Measurements from ENCODE around the gene ARID3A. TPM values are rescaled to one million over a fixed set of nuclear protein-coding genes. Genes with fewer than 3 reads are reported as not detected.
A peak's percentile ranks its signal among the peaks of the same experiment; 100 is the strongest.

ARID3A gene
- total RNA-seq, 2 donors from 2014 or later, result 42.8 to 46.1 TPM

- Mint-ChIP-seq H3K4me3 (no peak overlapping the region), H3K4me1 (ENCODE audit: low read depth in 2 of 2) (peaks cover 0 to under 1% of the 10 kb centered on the region in 2 donors), H3K9me3 (no peaks in the 10 kb centered on the region), H3K36me3 (no peaks in the 10 kb centered on the region), H3K27ac (no peak overlapping the region), H3K27me3 (no peaks in the 10 kb centered on the region)
- ATAC-seq (peak in 1 of 2 donors; percentile 44), DNase-seq (ENCODE audit: low spot score) (no peak)
These were observed 22.1 kb downstream of the ARID3A start for GRCh38 chr19:947707-948539.

GRCh38 chr19:948842-949496 lies 23.1 kb downstream of the ARID3A start:
- H3K4me3 Mint-ChIP-seq, result no peak overlapping the region
- H3K4me1 Mint-ChIP-seq (ENCODE audit: low read depth in 2 of 2), result peaks cover 0 to 6% of the 10 kb centered on the region in 2 donors

GRCh38 chr19:950352-951066 lies 24.7 kb downstream of the ARID3A start:
- DNase-seq (ENCODE audit: low spot score) (no peak), ATAC-seq (no peak)
- no peak overlapping the region for H3K4me3 Mint-ChIP-seq
- H3K27me3 Mint-ChIP-seq, result no peaks in the 10 kb centered on the region
- no peak overlapping the region for H3K27ac Mint-ChIP-seq
- H3K9me3 Mint-ChIP-seq, result no peaks in the 10 kb centered on the region
- H3K36me3 Mint-ChIP-seq, result no peaks in the 10 kb centered on the region
- peaks cover 0 to 6% of the 10 kb centered on the region in 2 donors for H3K4me1 Mint-ChIP-seq (ENCODE audit: low read depth in 2 of 2)

More at GRCh38 chr19:948842-949496, 23.1 kb downstream of the ARID3A start:
- no peak overlapping the region for H3K27ac Mint-ChIP-seq
- no peaks in the 10 kb centered on the region for H3K27me3 Mint-ChIP-seq
- H3K36me3 Mint-ChIP-seq, result no peaks in the 10 kb centered on the region
- no peak for ATAC-seq
- DNase-seq (ENCODE audit: low spot score), result no peak
- H3K9me3 Mint-ChIP-seq, result no peaks in the 10 kb centered on the region

GRCh38 chr19:952049-952679 lies 26.3 kb downstream of the ARID3A start:
- Mint-ChIP-seq H3K27ac (no peak overlapping the region), H3K4me3 (no peak overlapping the region), H3K27me3 (no peaks in the 10 kb centered on the region), H3K9me3 (no peaks in the 10 kb centered on the region), H3K36me3 (no peaks in the 10 kb centered on the region), H3K4me1 (ENCODE audit: low read depth in 2 of 2) (peaks cover 0 to 6% of the 10 kb centered on the region in 2 donors)
- ATAC-seq (no peak), DNase-seq (ENCODE audit: low spot score) (no peak)

GRCh38 chr19:952680-953444 lies 27.0 kb downstream of the ARID3A start:
- no peak overlapping the region for H3K27ac Mint-ChIP-seq

GRCh38 chr19:953445-954271 lies 27.8 kb downstream of the ARID3A start:
- H3K4me3 Mint-ChIP-seq, result no peak overlapping the region
- no peaks in the 10 kb centered on the region for H3K9me3 Mint-ChIP-seq
- H3K36me3 Mint-ChIP-seq, result no peaks in the 10 kb centered on the region
- ATAC-seq, result no peak
- H3K4me1 Mint-ChIP-seq (ENCODE audit: low read depth in 2 of 2), result peaks cover 0 to 6% of the 10 kb centered on the region in 2 donors
- no peak overlapping the region for H3K27ac Mint-ChIP-seq
- H3K27me3 Mint-ChIP-seq, result no peaks in the 10 kb centered on the region
- DNase-seq (ENCODE audit: low spot score), result no peak

More at GRCh38 chr19:952680-953444, 27.0 kb downstream of the ARID3A start:
- ATAC-seq, result no peak
- Mint-ChIP-seq H3K36me3 (no peaks in the 10 kb centered on the region), H3K4me1 (ENCODE audit: low read depth in 2 of 2) (peaks cover 0 to 6% of the 10 kb centered on the region in 2 donors), H3K9me3 (no peaks in the 10 kb centered on the region), H3K27me3 (no peaks in the 10 kb centered on the region), H3K4me3 (peak overlapping the region; percentile 22)
- DNase-seq (ENCODE audit: low spot score), result no peak

- Mint-ChIP-seq H3K27me3 (no peaks in the 10 kb centered on the region), H3K4me1 (ENCODE audit: low read depth in 2 of 2) (peaks cover 0 to 9% of the 10 kb centered on the region in 2 donors), H3K36me3 (no peaks in the 10 kb centered on the region), H3K27ac (no peak overlapping the region), H3K4me3 (no peak overlapping the region), H3K9me3 (no peaks in the 10 kb centered on the region)
- ATAC-seq (no peak), DNase-seq (ENCODE audit: low spot score) (no peak)
These were observed 28.4 kb downstream of the ARID3A start for GRCh38 chr19:954272-954671.

- Mint-ChIP-seq H3K27ac (no peak overlapping the region), H3K36me3 (no peaks in the 10 kb centered on the region)
- ATAC-seq, result no peak
These were observed 29.0 kb downstream of the ARID3A start for GRCh38 chr19:954672-955494.

GRCh38 chr19:955803-956765 lies 30.2 kb downstream of the ARID3A start:
- Mint-ChIP-seq H3K27me3 (no peaks in the 10 kb centered on the region), H3K36me3 (no peaks in the 10 kb centered on the region), H3K4me1 (ENCODE audit: low read depth in 2 of 2) (peaks cover 0 to 9% of the 10 kb centered on the region in 2 donors), H3K9me3 (no peaks in the 10 kb centered on the region), H3K4me3 (no peak overlapping the region), H3K27ac (no peak overlapping the region)
- DNase-seq (ENCODE audit: low spot score), result peak; percentile 52
- ATAC-seq, result no peak

More at GRCh38 chr19:954672-955494, 29.0 kb downstream of the ARID3A start:
- no peaks in the 10 kb centered on the region for H3K9me3 Mint-ChIP-seq
- peaks cover 0 to 9% of the 10 kb centered on the region in 2 donors for H3K4me1 Mint-ChIP-seq (ENCODE audit: low read depth in 2 of 2)
- H3K4me3 Mint-ChIP-seq, result no peak overlapping the region
- DNase-seq (ENCODE audit: low spot score), result no peak
- no peaks in the 10 kb centered on the region for H3K27me3 Mint-ChIP-seq

- peak; percentile 32 for DNase-seq (ENCODE audit: low spot score)
- no peak overlapping the region for H3K4me3 Mint-ChIP-seq
- ATAC-seq, result no peak
- no peaks in the 10 kb centered on the region for H3K36me3 Mint-ChIP-seq
- no peak overlapping the region for H3K27ac Mint-ChIP-seq
- H3K27me3 Mint-ChIP-seq, result no peaks in the 10 kb centered on the region
- H3K9me3 Mint-ChIP-seq, result no peaks in the 10 kb centered on the region
- peaks cover 0 to 9% of the 10 kb centered on the region in 2 donors for H3K4me1 Mint-ChIP-seq (ENCODE audit: low read depth in 2 of 2)
These were observed 31.1 kb downstream of the ARID3A start for GRCh38 chr19:956766-957440.

All from natural killer cell treated with Interleukin-12 subunit alpha and Interleukin-12 subunit beta and Interleukin-15 and Interleukin-18, amount 100 ng/mL, for 72 hours (primary cell).